ENCODE measurements around the gene ADI1.

ADI1 gene, protein sequence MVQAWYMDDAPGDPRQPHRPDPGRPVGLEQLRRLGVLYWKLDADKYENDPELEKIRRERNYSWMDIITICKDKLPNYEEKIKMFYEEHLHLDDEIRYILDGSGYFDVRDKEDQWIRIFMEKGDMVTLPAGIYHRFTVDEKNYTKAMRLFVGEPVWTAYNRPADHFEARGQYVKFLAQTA

GRCh38 chr2:3519255-3520205 lies at the start of gene ADI1:
ADI1 (minus strand) TSS chr2:3519531; CDS start chr2:3519487, 44 bp downstream.
- in situ Hi-C loops (cut with HindIII; ENCODE audit: low sequenced_read_pairs): no loop called here

DNA sequence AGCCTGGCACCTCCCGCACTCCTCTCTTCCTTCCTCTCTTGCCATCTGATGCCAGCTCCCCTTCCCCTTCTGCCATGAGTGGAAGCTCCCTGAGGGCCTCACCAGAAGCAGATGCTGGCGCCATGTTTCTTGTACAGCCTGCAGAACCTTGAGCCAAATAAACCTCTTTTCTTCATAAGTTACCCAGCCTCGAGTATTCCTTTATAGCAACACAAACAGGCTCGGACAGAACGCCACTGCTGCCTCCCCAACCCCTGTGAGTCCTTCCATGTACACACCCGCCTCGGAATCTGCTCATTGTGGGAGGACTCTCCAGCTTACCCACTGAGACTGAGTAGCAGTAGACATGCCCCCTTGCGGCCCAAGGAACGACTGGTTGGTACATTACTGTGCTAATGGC lies 47.5 kb upstream of the ADI1 start:
- in situ Hi-C loops (cut with HindIII; ENCODE audit: low sequenced_read_pairs): no loop called here

DNA sequence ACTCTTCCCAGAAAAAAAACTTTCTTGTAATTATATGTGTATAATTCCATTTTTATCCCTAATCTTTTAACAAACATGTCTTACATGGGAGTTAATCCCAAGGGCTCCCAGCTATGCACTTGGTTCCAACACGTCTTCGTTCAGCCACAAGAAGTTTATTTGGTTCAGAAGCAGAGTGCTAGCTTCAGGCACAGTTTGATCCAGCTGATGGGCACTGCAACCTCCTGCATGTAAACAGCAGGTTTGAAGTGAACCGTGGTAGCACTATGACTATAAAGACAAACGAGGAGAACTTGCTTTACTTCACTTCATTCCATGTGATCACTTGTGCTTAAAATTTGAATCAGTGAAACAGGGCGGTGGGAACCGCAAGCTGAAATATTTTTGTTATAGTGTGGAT lies 45.8 kb upstream of the ADI1 start:
- in situ Hi-C loops (cut with HindIII; ENCODE audit: low sequenced_read_pairs): no loop called here

DNA sequence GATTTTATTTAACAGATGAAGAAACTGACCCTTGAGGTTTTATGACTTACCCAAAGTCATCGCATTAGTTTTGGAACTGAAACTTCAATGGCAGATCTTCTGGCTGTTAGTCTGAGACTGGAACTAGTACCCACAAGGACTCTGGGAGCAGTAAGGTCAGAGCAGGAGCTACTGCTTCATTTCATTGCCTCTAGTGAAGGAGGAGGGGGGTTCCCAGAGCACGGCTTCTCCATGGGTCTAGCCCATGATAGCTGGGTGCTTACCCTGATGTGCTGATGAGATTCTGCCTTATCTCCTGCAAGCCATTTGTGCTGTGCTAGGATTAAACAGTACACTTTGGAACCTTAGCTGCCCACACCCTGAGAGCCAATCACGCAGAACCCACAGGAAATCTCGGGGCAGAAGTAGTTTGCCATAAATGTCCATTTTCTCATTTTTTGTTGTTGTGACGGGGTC lies 44.2 kb upstream of the ADI1 start:
- in situ Hi-C loops (cut with HindIII; ENCODE audit: low sequenced_read_pairs): no loop called here

- in situ Hi-C loops (cut with HindIII; ENCODE audit: low sequenced_read_pairs): no loop called here
Observed at GRCh38 chr2:3558205-3559014, 39.1 kb upstream of the ADI1 start, which contains the start of gene RNASEH1. RNASEH1 (minus strand) TSS chr2:3558333; CDS start chr2:3558260, 73 bp downstream.

DNA sequence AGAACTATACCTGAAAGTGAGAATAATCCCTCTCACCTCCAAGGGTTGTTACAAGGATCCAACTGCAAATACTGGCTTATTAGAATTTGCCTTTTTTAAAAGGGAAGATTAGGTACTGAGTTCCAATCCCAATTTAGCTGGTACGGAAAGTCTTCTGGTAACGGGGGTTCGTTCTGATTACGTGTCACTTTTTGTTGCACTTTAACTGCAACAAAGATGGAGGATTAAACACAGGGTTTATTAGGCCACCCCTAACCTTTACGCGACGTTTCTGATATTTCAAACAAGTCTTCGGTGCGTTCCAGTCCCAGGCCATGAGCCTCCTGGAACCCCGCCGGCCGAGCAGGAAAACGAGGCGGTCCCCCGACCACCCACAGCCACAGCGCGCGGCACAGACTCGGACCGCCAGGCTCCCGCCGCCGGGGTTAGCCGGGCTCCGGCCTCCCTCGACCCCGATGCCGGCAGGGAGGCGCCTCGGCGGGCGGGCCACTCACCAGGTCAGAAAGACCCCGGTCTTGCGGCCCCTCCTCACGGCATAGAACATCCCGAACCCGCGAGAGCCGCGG lies 38.4 kb upstream of the ADI1 start:
- in situ Hi-C loops (cut with HindIII; ENCODE audit: low sequenced_read_pairs): no loop called here

GRCh38 chr2:3553946-3554345 lies 34.6 kb upstream of the ADI1 start:
- in situ Hi-C loops (cut with HindIII; ENCODE audit: low sequenced_read_pairs): no loop called here

DNA sequence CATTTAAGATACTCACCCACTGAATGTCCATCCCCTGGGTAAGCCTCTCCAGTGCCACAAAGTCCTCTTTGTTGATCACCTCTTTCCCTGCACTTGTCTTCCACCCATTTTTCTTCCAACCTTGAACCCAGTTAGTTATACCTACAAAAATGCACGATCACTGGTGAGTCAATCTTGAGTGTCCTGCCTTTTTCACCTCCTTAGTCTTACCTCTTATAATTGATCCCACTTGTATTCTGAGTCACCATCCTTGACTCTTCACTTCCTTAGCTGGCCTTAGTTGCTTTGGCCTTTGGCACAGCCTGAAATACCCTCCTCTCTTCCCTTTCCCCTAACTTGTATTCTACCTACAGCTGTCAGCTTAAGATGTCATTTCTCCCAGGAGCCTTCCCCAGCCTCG lies 28.6 kb upstream of the ADI1 start:
- in situ Hi-C loops (cut with HindIII; ENCODE audit: low sequenced_read_pairs): no loop called here

GRCh38 chr2:3545788-3546478 lies 26.6 kb upstream of the ADI1 start:
- in situ Hi-C loops (cut with HindIII; ENCODE audit: low sequenced_read_pairs): no loop called here

- in situ Hi-C loops (cut with HindIII; ENCODE audit: low sequenced_read_pairs): no loop called here
Observed at GRCh38 chr2:3543023-3543683, 23.8 kb upstream of the ADI1 start.

DNA sequence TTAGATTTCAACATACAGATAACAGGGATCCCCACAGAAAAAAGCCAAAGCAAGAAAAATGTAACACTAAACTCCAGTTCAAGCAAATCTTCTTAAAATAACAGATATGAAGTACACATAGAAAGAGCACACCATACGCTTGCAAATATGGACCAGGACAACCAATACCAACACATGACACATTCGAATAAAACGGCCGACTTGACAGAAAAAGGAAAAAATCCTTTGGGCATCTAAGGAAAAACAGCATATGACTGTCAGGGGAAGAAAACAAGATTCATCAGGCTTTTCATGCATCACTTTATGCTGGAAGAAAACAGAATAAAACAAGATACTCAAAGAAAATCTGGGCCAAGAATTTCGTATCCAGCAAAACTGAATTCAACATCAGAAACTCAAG lies 22.8 kb upstream of the ADI1 start:
- in situ Hi-C loops (cut with HindIII; ENCODE audit: low sequenced_read_pairs): no loop called here

GRCh38 chr2:3539836-3540235 lies 20.5 kb upstream of the ADI1 start:
- in situ Hi-C loops (cut with HindIII; ENCODE audit: low sequenced_read_pairs): no loop called here

DNA sequence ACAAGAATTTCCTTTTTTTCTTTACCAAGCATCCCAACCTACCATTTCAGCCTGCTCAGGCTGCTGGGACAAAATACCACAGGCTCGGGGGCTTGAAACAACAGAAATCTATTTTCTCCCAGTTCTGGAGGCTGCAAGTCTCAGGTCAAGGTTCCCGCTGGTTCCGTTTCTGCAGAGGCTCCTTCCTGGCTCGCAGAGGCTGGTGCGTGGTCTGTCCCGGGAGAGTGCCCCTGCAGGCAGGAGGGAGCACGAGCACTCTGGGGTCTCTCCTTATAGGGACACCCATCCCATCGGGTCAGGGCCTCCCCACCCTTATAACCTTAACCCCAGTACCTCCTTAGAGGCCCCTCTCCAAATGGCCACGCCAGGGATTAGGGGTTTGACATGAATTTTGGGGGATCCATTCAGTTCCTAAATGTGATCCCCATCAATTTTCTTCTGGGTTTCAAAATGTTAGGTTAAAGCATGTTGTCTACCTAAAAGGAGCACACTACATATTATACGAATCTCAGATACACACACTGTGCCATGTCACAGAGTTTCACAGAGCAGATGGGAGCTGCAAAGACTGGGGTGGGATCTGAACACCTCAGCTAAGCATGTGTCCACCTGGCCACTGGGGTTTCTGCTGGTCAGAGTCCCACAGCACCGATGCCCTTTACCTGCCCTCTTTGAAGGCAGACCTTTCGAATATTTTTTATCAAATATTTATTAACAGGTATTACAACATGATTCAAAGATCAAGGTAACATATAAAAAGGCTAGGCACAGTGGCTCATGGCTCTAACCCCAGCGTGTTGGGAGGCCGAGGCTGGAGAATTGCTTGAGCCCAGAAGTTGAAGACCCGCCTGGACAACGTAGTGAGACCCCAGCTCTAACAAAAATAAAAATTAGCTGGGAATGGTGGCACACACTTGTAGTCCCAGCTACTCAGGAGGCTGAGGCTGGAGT lies 17.6 kb upstream of the ADI1 start:
- in situ Hi-C loops (cut with HindIII; ENCODE audit: low sequenced_read_pairs): no loop called here

DNA sequence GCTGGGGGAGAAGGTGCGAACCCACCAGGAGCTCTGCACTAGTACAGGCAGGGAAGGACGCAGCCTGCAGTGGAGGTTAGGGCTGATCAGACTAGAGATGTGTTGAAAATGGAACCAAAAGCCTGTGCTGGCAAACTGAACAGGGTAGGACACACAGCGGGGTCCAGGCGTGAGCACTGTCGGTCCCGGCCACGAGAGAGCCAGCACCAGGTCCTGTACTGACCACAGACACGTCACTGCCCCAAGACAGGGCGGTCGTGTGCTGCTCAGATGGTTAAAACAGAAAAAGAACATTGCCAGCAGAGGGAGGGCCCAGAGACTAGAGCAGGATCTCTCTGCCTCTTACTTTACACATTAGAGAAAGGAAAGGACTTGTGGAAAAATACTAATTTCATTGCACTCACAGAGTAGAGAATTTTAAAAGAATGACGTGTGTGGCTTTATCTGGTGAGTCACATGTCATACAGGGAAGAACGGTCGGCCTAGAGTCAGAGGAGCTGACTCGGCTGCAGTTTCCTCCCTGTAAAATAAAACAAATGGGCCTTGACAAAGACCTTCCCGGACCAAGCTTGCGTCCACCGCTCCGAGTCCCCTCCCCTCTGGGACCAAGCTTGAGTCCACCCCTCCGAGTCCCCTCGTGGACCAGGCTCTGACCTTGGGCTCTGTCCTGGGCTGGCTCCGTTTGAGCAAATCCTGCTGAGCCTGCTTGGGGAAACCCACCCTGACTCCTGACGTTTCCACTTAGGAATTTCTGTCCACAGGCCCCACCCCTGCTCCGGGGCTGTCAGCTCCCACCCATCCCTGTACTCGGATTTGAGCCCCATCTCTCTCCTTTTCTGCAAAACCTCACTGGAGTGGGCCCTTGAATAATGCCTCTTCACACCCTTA lies 16.7 kb upstream of the ADI1 start:
- in situ Hi-C loops (cut with HindIII; ENCODE audit: low sequenced_read_pairs): no loop called here

GRCh38 chr2:3535467-3535793 lies 16.1 kb upstream of the ADI1 start:
- in situ Hi-C loops (cut with HindIII; ENCODE audit: low sequenced_read_pairs): no loop called here

- in situ Hi-C loops (cut with HindIII; ENCODE audit: low sequenced_read_pairs): no loop called here
Observed at GRCh38 chr2:3534251-3534814, 15.0 kb upstream of the ADI1 start.

GRCh38 chr2:3533836-3534235 lies 14.5 kb upstream of the ADI1 start:
- in situ Hi-C loops (cut with HindIII; ENCODE audit: low sequenced_read_pairs): no loop called here

DNA sequence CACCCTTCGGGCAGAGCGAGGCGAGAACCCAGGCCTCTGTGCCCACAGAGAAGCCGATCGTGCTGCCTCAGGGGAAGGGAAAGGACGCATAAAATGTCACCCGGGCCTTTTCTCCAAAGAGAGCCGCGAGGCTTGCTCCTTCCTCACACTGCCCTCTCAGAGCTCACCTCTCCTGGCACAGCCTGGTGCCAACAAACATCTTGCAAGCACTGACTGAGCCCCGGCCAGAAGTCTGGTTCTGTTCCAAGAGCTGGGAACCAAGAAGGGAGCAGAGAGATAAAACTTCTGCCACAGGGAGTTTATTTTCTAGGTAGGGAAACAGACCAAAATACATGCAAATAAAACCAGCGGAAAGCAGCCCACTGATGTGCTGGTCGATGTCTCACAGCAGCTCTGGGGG lies 13.6 kb upstream of the ADI1 start:
- in situ Hi-C loops (cut with HindIII; ENCODE audit: low sequenced_read_pairs): no loop called here

Measured in DLD1 (cell line).